HG03565 (cell line): ENCODE results near the gene PDZRN3.

Experiments
- ATAC-seq: cut with Tn5 transposase; IDR thresholded peaks from one replicate; pipeline ENCODE4 v1.9.1; 2021; ENCODE audit warnings: mild to moderate bottlenecking, moderate library complexity; ENCODE audit not compliant: unreplicated experiment

The PDZRN3 gene

GRCh38 chr3:73498764-73499622 is 125.7 kb downstream of the PDZRN3 start:
- ATAC-seq, result peak; percentile 37

- ATAC-seq, result no peak
These were observed 126.9 kb downstream of the PDZRN3 start for GRCh38 chr3:73497646-73498406.

GRCh38 chr3:73493543-73494308 is 131.0 kb downstream of the PDZRN3 start:
- ATAC-seq, result no peak

GRCh38 chr3:73492186-73492585 is 132.6 kb downstream of the PDZRN3 start:
- no peak for ATAC-seq

- ATAC-seq, result no peak
These were observed 133.5 kb downstream of the PDZRN3 start for GRCh38 chr3:73491287-73491662.

GRCh38 chr3:73490453-73491286 is 134.1 kb downstream of the PDZRN3 start:
- ATAC-seq, result no peak

- no peak for ATAC-seq
These were observed 138.8 kb downstream of the PDZRN3 start for GRCh38 chr3:73485877-73486330.

- ATAC-seq, result peak; percentile 88
These were observed 140.0 kb downstream of the PDZRN3 start for GRCh38 chr3:73484656-73485248.

GRCh38 chr3:73481888-73482287 is 142.9 kb downstream of the PDZRN3 start:
- no peak for ATAC-seq

GRCh38 chr3:73480187-73480672 is 144.5 kb downstream of the PDZRN3 start:
- ATAC-seq, result no peak

- ATAC-seq, result no peak
These were observed 145.4 kb downstream of the PDZRN3 start for GRCh38 chr3:73479325-73479724.

- ATAC-seq, result no peak
These were observed 145.9 kb downstream of the PDZRN3 start for GRCh38 chr3:73478858-73479257.

GRCh38 chr3:73475717-73476116 is 149.0 kb downstream of the PDZRN3 start:
- ATAC-seq, result no peak

- ATAC-seq, result no peak
These were observed 149.6 kb downstream of the PDZRN3 start for GRCh38 chr3:73475175-73475574.

GRCh38 chr3:73474619-73475018 is 150.1 kb downstream of the PDZRN3 start:
- ATAC-seq, result no peak

- no peak for ATAC-seq
These were observed 150.8 kb downstream of the PDZRN3 start for GRCh38 chr3:73473898-73474416.

- ATAC-seq, result no peak
These were observed 151.4 kb downstream of the PDZRN3 start for GRCh38 chr3:73473181-73473897.

- no peak for ATAC-seq
These were observed 152.6 kb downstream of the PDZRN3 start for GRCh38 chr3:73471986-73472787.
